ENCODE data around the gene FBLN1.
A peak's percentile ranks its signal among the peaks of the same experiment; 100 is the strongest.

Gene FBLN1

GRCh38 chr22:45552017-45552411 is 49.3 kb downstream of the FBLN1 start:
- Histone ChIP-seq H3K4me1 (ENCODE audit: insufficient read depth, low read length, poor library complexity, severe bottlenecking) (no peaks in the 10 kb centered on the region), H4K20me1 (ENCODE audit: insufficient read depth, low read length, poor library complexity, severe bottlenecking) (no peaks in the 10 kb centered on the region), H3K27me3 (ENCODE audit: insufficient read depth, low read length, poor library complexity, severe bottlenecking) (no peaks in the 10 kb centered on the region), H3K9me3 (ENCODE audit: insufficient read depth, low read depth, low read length) (no peaks in the 10 kb centered on the region), H3K9ac (ENCODE audit: low read depth, low read length, poor library complexity, severe bottlenecking) (no peak overlapping the region), H3K36me3 (ENCODE audit: insufficient read depth, low read length) (no peaks in the 10 kb centered on the region), H3F3A (ENCODE audit: low read depth) (no peaks in the 10 kb centered on the region), H3K79me2 (ENCODE audit: insufficient read depth, low read length) (no peaks in the 10 kb centered on the region), H3K9me2 (replicated peaks; ENCODE audit: low read depth, low read length) (no peaks in the 10 kb centered on the region), H3K4me3 (ENCODE audit: low read length, poor library complexity, severe bottlenecking) (no peak overlapping the region), H2AFZ (ENCODE audit: low read length) (no peak overlapping the region), H3K4me2 (ENCODE audit: low read depth, low read length, poor library complexity, severe bottlenecking) (no peak overlapping the region)
- TF ChIP-seq CTCF (conservative IDR thresholded peaks at IDR 0.05; ENCODE audit: low read length) (no peak), EZH2phosphoT487 (IDR thresholded peaks at IDR 0.05; ENCODE audit: borderline replicate concordance) (no peak)

GRCh38 chr22:45552580-45553350 is 50.1 kb downstream of the FBLN1 start:
- Histone ChIP-seq H3K4me3 (ENCODE audit: low read length, poor library complexity, severe bottlenecking) (no peak overlapping the region), H4K20me1 (ENCODE audit: insufficient read depth, low read length, poor library complexity, severe bottlenecking) (no peaks in the 10 kb centered on the region), H3K79me2 (ENCODE audit: insufficient read depth, low read length) (no peaks in the 10 kb centered on the region), H3K36me3 (ENCODE audit: insufficient read depth, low read length) (no peaks in the 10 kb centered on the region), H3K9ac (ENCODE audit: low read depth, low read length, poor library complexity, severe bottlenecking) (no peak overlapping the region), H3K27me3 (ENCODE audit: insufficient read depth, low read length, poor library complexity, severe bottlenecking) (no peaks in the 10 kb centered on the region), H3K4me2 (ENCODE audit: low read depth, low read length, poor library complexity, severe bottlenecking) (no peak overlapping the region), H3K9me3 (ENCODE audit: insufficient read depth, low read depth, low read length) (no peaks in the 10 kb centered on the region), H3F3A (ENCODE audit: low read depth) (no peaks in the 10 kb centered on the region), H3K9me2 (replicated peaks; ENCODE audit: low read depth, low read length) (no peaks in the 10 kb centered on the region), H2AFZ (ENCODE audit: low read length) (no peak overlapping the region), H3K4me1 (ENCODE audit: insufficient read depth, low read length, poor library complexity, severe bottlenecking) (no peaks in the 10 kb centered on the region)
- TF ChIP-seq CTCF (conservative IDR thresholded peaks at IDR 0.05; ENCODE audit: low read length) (no peak), EZH2phosphoT487 (IDR thresholded peaks at IDR 0.05; ENCODE audit: borderline replicate concordance) (no peak)

- H3K9me3 ChIP-seq (ENCODE audit: insufficient read depth, low read depth, low read length), result no peaks in the 10 kb centered on the region
- H3K9me2 ChIP-seq (replicated peaks; ENCODE audit: low read depth, low read length), result no peaks in the 10 kb centered on the region
- H3F3A ChIP-seq (ENCODE audit: low read depth), result no peaks in the 10 kb centered on the region
- H2AFZ ChIP-seq (ENCODE audit: low read length), result no peak overlapping the region
- no peaks in the 10 kb centered on the region for H3K4me1 ChIP-seq (ENCODE audit: insufficient read depth, low read length, poor library complexity, severe bottlenecking)
- no peaks in the 10 kb centered on the region for H4K20me1 ChIP-seq (ENCODE audit: insufficient read depth, low read length, poor library complexity, severe bottlenecking)
- H3K4me2 ChIP-seq (ENCODE audit: low read depth, low read length, poor library complexity, severe bottlenecking), result no peak overlapping the region
- H3K36me3 ChIP-seq (ENCODE audit: insufficient read depth, low read length), result no peaks in the 10 kb centered on the region
- H3K27me3 ChIP-seq (ENCODE audit: insufficient read depth, low read length, poor library complexity, severe bottlenecking), result no peaks in the 10 kb centered on the region
- H3K4me3 ChIP-seq (ENCODE audit: low read length, poor library complexity, severe bottlenecking), result no peak overlapping the region
- TF ChIP-seq CTCF (conservative IDR thresholded peaks at IDR 0.05; ENCODE audit: low read length) (peak; percentile 96), EZH2phosphoT487 (IDR thresholded peaks at IDR 0.05; ENCODE audit: borderline replicate concordance) (no peak)
- H3K9ac ChIP-seq (ENCODE audit: low read depth, low read length, poor library complexity, severe bottlenecking), result no peak overlapping the region
- H3K79me2 ChIP-seq (ENCODE audit: insufficient read depth, low read length), result no peaks in the 10 kb centered on the region
Observed at GRCh38 chr22:45553351-45554039, 50.8 kb downstream of the FBLN1 start.
